ENCODE data around the gene SLC18A3.

GRCh38 chr10:49600781-49601400 lies 9.2 kb upstream of the SLC18A3 start:
- TF ChIP-seq CTCF (IDR thresholded peaks at IDR 0.05) = no peak
- no peak for TF ChIP-seq POLR2AphosphoS5 (IDR thresholded peaks at IDR 0.05)
- TF ChIP-seq EP300 (IDR thresholded peaks at IDR 0.05; ENCODE audit: low read depth) = no peak

All from transverse colon (tissue), 4 donors.